ENCODE measurements around the gene TXNDC8. TPM values are rescaled to one million over a fixed set of nuclear protein-coding genes. Genes with fewer than 3 reads are reported as not detected.

The TXNDC8 gene
- total RNA-seq, 2 experiments from 2014 or later: not detected

DNA sequence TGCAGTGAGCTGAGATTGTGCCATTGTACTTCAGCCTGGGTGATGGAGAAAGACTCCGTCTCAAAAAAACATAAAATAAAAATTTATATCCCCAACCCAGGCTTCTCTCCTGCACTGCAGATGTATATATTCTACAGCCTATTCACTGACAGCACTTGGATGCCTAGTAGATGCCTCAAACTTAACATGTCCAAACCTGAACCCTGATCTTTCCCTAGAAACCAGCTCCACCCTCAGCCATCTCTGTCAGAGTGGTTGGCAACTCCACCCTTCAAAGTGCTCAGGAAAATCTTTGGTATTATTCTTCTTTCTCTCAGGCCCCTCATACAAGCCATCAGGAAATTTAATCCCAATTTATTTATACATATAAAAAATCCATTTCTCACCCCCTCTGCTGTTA, 44.4 kb downstream of the TXNDC8 start:
- CTCF ChIA-PET: no interaction called here
- no peaks in the 10 kb centered on the region for H3K27me3 ChIP-seq (ENCODE audit: control insufficient read depth in 1 of 2, insufficient read depth in 2 of 2, low read length in 2 of 2)
- H3K36me3 ChIP-seq (ENCODE audit: insufficient read depth, low read length): no peaks in the 10 kb centered on the region
- no peaks in the 10 kb centered on the region for H3K9me3 ChIP-seq (ENCODE audit: control insufficient read depth in 1 of 2, insufficient read depth in 1 of 2, low read length in 2 of 2)
- no peak overlapping the region for H3K27ac ChIP-seq (ENCODE audit: low read depth in 1 of 2, low read length in 2 of 2)
- ATAC-seq (ENCODE audit: poor library complexity): no peak
- Mint-ChIP-seq H3K27ac (no peak overlapping the region), H3K36me3 (ENCODE audit: low read depth) (no peaks in the 10 kb centered on the region), H3K9me3 (no peaks in the 10 kb centered on the region), H3K4me1 (ENCODE audit: low read depth) (no peaks in the 10 kb centered on the region), H3K4me3 (no peak overlapping the region), H3K27me3 (no peaks in the 10 kb centered on the region)
- no peak for DNase-seq
- H3K4me3 ChIP-seq (ENCODE audit: low read length): no peak overlapping the region
- TF ChIP-seq, protein P1, sequence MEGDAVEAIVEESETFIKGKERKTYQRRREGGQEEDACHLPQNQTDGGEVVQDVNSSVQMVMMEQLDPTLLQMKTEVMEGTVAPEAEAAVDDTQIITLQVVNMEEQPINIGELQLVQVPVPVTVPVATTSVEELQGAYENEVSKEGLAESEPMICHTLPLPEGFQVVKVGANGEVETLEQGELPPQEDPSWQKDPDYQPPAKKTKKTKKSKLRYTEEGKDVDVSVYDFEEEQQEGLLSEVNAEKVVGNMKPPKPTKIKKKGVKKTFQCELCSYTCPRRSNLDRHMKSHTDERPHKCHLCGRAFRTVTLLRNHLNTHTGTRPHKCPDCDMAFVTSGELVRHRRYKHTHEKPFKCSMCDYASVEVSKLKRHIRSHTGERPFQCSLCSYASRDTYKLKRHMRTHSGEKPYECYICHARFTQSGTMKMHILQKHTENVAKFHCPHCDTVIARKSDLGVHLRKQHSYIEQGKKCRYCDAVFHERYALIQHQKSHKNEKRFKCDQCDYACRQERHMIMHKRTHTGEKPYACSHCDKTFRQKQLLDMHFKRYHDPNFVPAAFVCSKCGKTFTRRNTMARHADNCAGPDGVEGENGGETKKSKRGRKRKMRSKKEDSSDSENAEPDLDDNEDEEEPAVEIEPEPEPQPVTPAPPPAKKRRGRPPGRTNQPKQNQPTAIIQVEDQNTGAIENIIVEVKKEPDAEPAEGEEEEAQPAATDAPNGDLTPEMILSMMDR (IDR thresholded peaks at IDR 0.05): no peak
- intact Hi-C loops (cut with DNase I, micrococcal nuclease): no loop called here
- POLR2A ChIA-PET: no interaction called here
- H3K4me1 ChIP-seq (ENCODE audit: insufficient read depth, low read length): no peaks in the 10 kb centered on the region

DNA sequence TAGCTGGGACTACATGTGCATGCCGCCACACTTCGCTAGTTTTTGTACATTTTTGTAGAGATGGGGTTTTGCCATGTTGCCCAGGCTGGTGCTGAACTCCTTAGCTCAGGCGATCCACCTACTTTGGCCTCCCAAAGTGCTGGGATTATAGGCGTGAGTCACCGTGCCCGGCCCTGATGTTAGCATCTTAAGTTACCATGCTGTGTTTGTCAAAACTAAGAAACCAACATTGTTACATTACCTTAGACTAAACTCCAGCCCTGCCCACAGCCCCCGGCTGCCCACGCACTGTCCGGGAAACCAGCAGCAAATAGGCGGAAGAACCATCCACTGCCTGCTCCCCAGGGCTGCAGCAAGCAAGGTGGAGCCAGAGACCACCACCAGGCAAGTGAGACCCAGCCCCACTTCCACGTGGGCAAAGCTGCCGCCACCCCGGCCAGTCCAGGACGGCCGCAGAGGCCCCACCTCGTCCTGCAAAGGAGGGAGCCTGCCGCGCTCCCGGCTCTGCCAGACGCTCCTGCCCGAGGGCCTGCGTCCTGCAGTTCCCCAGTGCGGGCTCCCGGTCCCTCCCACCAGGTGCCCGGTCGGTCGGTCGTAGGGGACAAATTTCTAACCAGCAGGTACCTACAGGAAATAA, 45.6 kb downstream of the TXNDC8 start:
- no peak for DNase-seq
- POLR2A ChIA-PET: no interaction called here
- no peaks in the 10 kb centered on the region for H3K27me3 ChIP-seq (ENCODE audit: control insufficient read depth in 1 of 2, insufficient read depth in 2 of 2, low read length in 2 of 2)
- Mint-ChIP-seq H3K4me1 (ENCODE audit: low read depth) (no peaks in the 10 kb centered on the region), H3K4me3 (no peak overlapping the region), H3K36me3 (ENCODE audit: low read depth) (no peaks in the 10 kb centered on the region), H3K27ac (no peak overlapping the region), H3K9me3 (no peaks in the 10 kb centered on the region), H3K27me3 (no peaks in the 10 kb centered on the region)
- H3K4me3 ChIP-seq (ENCODE audit: low read length): no peak overlapping the region
- TF ChIP-seq, protein P1 (IDR thresholded peaks at IDR 0.05): no peak
- intact Hi-C loops (cut with DNase I, micrococcal nuclease): no loop called here
- no peaks in the 10 kb centered on the region for H3K4me1 ChIP-seq (ENCODE audit: insufficient read depth, low read length)
- H3K27ac ChIP-seq (ENCODE audit: low read depth in 1 of 2, low read length in 2 of 2): no peak overlapping the region
- no peaks in the 10 kb centered on the region for H3K9me3 ChIP-seq (ENCODE audit: control insufficient read depth in 1 of 2, insufficient read depth in 1 of 2, low read length in 2 of 2)
- no peak for ATAC-seq (ENCODE audit: poor library complexity)
- no peaks in the 10 kb centered on the region for H3K36me3 ChIP-seq (ENCODE audit: insufficient read depth, low read length)
- CTCF ChIA-PET: no interaction called here

DNA sequence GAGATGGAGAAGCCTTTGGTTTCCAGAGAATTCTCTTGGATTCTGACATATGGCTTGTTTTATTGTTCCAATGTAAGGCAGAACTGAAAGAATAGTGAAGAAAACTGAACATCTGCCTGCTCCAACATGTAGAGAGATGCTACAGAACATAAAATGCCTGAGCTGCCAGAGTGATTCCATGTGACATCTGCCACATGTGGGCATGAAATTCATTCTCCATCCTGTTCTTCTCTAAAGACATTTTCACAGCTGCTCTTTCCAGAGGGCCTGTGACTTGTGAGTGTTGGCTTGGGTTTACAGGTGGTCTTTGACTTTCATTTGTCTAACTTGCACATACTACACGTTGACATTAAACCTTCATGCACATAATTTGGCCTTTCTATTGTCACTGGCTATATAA, 47.7 kb downstream of the TXNDC8 start:
- Histone ChIP-seq H3K36me3 (ENCODE audit: insufficient read depth, low read length) (no peaks in the 10 kb centered on the region), H3K27me3 (ENCODE audit: control insufficient read depth in 1 of 2, insufficient read depth in 2 of 2, low read length in 2 of 2) (no peaks in the 10 kb centered on the region), H3K27ac (ENCODE audit: low read depth in 1 of 2, low read length in 2 of 2) (no peak overlapping the region), H3K4me3 (ENCODE audit: low read length) (no peak overlapping the region), H3K9me3 (ENCODE audit: control insufficient read depth in 1 of 2, insufficient read depth in 1 of 2, low read length in 2 of 2) (no peaks in the 10 kb centered on the region), H3K4me1 (ENCODE audit: insufficient read depth, low read length) (no peaks in the 10 kb centered on the region)
- POLR2A ChIA-PET: no interaction called here
- Mint-ChIP-seq H3K4me3 (no peak overlapping the region), H3K4me1 (ENCODE audit: low read depth) (no peaks in the 10 kb centered on the region), H3K27me3 (peaks cover 5% of the 10 kb centered on the region), H3K36me3 (ENCODE audit: low read depth) (no peaks in the 10 kb centered on the region), H3K9me3 (no peaks in the 10 kb centered on the region), H3K27ac (no peak overlapping the region)
- no peak for DNase-seq
- intact Hi-C loops (cut with DNase I, micrococcal nuclease): no loop called here
- TF ChIP-seq, protein P1 (IDR thresholded peaks at IDR 0.05): no peak
- CTCF ChIA-PET: no interaction called here
- ATAC-seq (ENCODE audit: poor library complexity): no peak
